Measurements from ENCODE around the gene AJAP1.

AJAP1 gene

DNA sequence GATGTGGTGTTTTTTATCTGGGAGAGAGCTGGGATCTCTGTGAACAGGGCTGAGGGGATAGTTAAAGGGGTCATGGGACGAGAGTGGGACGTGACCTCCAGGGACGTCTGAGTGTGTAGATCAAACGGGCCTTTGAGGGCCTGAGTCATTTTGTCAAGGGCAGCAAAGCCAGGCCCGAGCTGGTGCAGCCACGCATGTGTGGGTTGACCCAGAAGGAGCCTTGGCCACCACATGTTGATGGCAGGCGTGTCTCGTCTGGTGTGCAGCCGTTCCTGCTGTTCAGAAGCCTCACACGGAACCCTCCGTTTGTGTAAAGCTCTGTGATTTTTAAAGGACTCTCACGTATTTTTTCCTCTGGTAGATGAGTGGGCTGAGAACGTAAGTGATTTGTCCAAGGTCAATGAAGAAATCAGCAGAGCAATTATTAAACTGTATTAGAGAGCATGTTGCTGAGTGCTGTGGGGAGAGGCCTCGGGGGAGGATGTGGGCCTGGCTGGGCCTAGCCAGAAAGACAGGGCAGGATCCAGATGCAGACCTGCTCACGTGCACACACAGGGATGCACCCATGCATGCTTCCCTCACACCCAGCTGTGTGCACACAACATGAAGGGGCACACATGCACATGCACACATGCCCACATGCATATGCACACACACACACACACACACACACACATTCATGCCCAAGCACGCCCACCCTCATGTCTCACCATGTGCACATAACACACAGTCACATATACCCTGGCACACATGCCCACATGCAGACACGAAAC is 89.8 kb downstream of the AJAP1 start:
- no peak for DNase-seq

- no peak for DNase-seq
Observed at GRCh38 chr1:4745560-4745959, 91.2 kb downstream of the AJAP1 start.

DNA sequence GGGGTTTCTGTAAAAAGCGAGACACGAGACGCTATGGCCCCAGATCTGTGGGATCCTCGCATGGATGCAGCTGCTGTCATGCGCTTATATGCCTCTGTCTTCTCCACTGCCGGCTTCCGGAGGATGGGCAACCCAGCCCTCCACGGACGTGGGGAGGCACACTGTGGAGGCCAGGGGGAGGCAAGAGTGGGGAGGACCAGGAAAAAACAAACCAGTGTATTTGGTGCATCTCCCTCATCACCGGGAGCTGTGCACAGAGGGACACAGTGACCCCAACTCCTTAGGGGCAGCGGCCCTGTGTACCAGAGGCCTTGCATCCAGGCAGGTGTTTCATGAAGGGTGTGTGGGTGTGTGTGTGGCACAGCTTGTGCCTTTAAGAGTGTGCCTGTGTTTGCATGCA is 95.0 kb downstream of the AJAP1 start:
- DNase-seq = no peak

- DNase-seq = no peak
Observed at GRCh38 chr1:4750177-4750576, 95.8 kb downstream of the AJAP1 start.

- no peak for DNase-seq
Observed at GRCh38 chr1:4752059-4752458, 97.7 kb downstream of the AJAP1 start.

DNA sequence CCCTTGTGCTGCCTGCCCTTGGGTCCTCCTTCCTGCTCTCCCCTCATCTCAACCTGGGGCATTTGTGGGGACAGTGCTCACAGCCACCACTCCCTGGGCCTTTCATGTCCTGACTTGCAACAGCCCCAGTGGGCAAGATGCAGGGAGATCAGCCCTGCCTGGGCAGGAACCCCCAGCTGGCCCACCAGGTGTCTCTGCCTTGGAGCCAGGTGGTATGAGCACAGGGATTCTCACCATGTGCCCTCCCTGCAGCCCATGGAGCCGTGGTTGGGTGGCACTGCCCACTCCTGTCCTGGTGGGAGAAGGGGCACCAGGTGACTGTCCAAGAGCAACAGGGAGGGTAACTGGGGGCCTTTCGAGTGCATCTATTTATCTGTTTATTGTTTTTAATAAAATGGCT is 100.4 kb downstream of the AJAP1 start:
- DNase-seq = no peak

DNA sequence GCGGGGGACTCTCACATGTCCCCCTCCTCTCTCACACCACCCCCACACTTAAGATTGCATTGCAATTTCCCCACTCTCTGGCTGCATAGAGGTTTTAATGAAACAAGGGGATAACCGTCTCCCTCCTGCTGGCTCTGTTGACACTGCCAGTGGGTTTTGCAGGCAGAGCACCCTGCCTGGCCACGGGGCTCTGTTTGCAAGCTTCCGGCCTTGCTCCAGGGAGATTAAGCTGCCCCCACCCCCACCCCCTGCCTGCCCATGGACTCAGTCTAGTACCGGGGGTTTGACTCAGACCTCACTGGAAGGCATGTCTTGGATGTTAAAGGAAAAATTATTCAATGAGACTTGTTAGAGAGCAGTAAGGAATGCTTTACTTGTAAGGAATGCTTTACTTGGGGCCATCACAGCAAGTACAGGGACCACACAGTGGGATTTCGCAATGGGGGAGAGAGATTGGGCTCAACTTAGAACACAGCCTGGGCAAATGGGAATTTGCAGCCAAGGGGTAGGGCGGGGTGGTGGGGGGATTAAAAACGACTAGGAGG is 101.0 kb downstream of the AJAP1 start:
- no peak for DNase-seq

GRCh38 chr1:4755864-4756504 is 101.6 kb downstream of the AJAP1 start:
- DNase-seq = no peak

DNA sequence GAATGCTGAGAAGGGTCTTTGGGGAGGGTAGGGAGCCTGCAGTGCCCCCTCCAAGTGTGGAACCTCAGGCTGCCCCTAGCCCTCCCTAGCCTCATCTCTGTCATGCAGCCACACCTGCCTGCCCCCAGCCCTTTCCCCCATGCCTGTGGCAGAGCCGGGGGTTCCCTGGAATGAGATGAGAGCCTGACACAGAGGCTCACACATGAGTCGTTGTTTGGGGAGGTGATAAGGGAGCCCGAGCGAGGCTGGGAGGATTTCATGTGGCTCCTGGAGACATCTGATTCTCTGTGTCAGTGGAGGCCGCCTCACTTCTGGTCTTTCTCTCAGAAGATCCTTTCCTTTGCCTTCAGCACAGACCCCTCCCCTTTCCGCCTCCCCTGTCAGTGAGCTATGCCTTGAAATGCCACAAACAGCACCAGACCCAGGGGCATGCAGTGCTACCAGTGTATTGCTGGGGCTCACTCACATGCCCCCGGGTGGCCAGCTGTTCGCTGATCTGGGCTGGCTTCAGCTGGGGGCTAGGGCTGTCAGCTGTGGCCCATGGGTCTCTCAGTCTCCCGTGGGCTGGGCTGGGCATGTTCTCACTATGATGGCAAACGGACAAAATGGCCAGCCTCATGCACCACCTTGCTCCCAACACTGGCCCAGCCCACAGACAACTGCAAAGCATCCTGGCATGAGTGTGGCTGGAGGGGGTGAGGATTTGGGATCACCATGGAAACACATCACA is 102.6 kb downstream of the AJAP1 start:
- DNase-seq = no peak

DNA sequence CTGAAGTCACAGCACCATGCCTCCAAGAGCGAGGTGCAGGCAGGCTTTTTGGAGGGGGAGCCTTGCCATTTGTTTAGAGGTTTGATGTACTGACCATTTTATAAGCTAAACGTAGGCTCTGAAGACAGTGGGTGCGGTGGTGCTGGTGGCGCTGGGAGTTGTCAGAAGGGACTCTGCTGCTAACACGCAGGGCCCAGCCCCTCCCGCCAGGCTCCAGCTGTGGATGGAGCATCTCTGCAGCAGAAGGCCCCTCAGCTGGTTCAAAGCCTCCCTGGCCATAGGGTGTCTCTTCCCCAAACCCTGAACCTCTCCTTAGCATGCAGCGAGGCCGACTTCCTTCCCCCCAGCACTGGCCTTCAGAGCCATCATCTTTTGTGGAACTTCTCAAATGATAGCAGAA is 105.3 kb downstream of the AJAP1 start:
- DNase-seq = no peak

- no peak for DNase-seq
Observed at GRCh38 chr1:4760088-4760487, 105.7 kb downstream of the AJAP1 start.

- DNase-seq = no peak
Observed at GRCh38 chr1:4761324-4761723, 106.9 kb downstream of the AJAP1 start.

DNA sequence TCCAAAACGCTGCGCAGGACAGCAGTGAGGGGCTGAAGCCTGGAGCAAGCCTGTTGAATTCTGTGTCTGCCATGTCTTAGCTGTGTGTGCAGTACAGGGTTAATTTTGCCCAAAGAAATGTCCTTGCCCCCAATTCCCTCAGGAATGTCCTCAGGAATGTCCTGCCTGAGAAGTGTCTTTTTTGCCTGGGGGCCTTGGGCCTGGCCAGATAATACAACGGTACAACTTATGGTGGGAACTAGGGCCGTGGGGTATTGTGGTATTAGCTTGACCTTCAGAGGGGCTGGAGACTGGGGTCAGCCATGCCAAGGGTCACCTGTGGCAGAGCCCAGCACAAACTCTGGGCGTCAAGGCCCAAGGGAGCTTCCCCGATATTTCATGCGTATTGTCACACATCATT is 107.7 kb downstream of the AJAP1 start:
- no peak for DNase-seq

GRCh38 chr1:4767308-4767707 is 112.9 kb downstream of the AJAP1 start:
- no peak for DNase-seq

DNA sequence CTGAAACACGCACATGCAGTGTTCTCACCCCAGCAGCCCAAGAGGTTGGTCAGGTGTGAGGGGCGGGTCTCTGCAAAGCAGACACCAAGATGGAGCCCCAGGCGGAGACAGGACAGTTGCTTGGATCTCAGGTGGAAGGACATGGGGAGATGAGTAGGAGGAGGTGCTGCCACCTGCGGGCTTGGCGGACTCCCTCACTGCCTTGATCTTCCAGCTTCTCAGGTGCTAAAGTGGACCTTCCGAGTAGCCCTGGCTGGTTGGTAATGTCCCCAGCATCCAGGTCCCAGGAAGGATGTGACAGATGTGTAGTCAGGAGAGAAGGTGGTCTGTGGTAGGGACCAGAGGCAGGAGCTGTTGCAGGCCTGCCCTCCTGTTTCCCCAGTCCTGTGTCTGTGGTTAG is 114.1 kb downstream of the AJAP1 start:
- no peak for DNase-seq

GRCh38 chr1:4769516-4770280 is 115.3 kb downstream of the AJAP1 start:
- DNase-seq = no peak

DNA sequence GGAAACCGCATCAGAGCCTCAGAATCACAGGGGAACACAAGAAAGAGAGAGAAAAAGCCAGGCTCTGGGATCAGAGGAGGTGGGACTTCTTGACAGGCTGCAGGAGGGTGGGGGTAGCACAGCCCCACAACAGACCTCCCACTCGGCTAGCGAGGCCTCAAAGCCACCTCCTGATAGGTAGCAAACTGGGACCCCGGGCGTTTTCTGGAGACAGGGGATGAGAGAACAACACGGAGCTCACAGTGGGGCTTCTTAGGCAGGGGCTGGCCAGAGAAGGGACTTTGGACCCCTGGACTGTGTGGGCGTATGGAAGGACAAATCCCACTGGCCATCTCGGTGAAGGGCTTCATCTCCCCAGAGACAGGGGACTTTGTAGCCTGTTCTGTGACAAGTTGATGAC is 116.3 kb downstream of the AJAP1 start:
- no peak for DNase-seq

DNA sequence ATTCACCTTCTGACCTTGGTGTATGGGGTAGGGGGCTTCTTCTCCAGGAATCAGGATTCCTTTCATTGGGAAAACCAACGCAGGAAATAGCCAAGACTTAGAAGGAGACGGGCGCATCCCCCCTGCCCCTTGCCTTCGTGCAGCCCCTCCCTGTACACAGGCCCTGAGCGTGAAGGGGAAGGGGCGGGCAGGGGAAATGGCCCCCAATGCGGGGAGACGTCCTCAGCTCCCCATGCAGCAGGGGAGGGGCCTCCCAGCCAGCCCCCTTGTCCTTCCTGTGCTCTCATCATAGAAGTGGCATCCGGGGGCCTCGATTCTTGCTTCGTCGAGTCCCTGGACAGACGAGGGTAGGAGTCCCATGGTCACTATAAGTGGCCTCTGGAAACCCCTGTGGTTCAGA is 116.9 kb downstream of the AJAP1 start:
- no peak for DNase-seq

- DNase-seq = no peak
Observed at GRCh38 chr1:4771721-4772120, 117.3 kb downstream of the AJAP1 start.

DNA sequence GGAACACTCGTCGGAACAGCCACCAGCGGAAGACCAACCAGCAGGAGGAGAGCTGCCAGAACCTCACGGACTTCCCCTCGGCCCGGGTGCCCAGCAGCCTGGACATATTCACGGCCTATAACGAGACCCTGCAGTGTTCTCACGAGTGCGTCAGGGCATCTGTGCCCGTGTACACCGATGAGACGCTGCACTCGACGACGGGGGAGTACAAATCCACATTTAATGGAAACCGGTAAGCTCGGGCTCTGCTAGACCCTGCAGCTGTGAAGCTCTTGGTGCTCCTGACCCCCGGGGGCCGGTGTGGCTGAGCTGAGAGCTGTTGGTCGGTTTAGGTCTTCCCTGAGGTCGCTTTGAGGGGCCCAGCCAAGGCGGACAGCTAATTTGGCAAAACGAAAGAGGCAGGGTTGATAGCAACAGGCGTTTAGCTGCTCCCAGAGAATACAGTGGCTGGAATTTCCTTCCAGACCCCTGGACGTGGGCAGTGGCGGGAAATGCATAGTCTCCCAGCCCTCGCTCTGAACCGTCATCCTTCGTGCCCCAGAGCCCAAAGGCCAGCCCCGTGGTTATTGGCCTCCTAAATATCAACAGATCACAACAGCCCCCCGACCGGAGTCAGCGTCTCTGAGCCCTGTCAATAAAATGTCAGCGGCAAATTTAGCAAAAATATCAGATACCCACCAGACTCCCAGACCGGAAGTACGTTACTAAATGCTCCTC is 118.0 kb downstream of the AJAP1 start:
- no peak for DNase-seq

- no peak for DNase-seq
Observed at GRCh38 chr1:4773226-4773625, 118.8 kb downstream of the AJAP1 start.

GRCh38 chr1:4775506-4775905 is 121.1 kb downstream of the AJAP1 start:
- no peak for DNase-seq

All from CD4-positive, alpha-beta T cell treated with Interleukin-4 for 4 hours (primary cell).